Measurements from ENCODE around the gene MMP24OS. TPM values are rescaled to one million over a fixed set of nuclear protein-coding genes. Genes with fewer than 3 reads are reported as not detected.

MMP24OS gene
- total and polyA plus RNA-seq, 10 of the 15 experiments (the other 5 are each of a cell fraction or from before 2014, with no cell fraction given) = 2.0 to 30.9 (median 10.9) TPM

DNA sequence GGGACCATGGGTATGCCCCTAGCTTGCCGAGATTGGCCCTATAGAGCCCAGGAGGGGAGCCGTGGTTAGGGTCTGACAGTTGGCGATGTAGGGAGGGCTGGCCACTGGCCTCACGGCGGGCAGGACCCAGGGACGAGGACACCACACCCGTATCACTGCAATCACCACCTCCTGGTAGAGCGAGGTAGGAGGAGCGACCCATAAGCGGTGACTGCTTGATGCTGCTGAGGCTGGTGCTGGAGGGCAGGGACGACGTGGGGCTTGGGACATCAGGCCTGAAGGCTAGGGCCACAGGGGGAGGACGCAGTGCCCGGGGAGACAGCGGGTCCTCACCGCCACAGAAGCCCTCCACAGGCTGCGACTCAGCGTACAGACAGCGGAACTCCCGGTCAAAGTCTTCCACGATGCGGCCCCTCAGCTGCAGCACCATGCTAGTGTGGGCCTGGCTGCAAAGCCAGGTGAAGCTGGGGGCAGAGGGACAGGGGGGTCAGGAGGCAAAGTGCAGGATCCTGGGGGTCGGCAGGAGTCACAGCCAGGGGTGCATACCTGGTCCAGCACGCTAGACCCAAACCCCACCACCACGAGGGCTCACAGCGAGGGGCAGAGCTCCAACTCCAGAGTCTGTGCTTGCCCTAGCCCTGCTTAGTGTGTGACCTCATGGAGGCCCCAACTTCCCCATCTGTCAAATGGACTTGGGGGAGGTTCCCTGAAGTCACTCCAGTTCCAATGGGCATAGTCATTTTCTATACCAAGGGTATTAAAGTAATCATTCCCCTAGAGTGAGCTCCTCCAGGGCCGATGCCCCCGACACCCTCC lies 9.8 kb upstream of the MMP24OS start:
- H4K20me1 ChIP-seq (ENCODE audit: control insufficient read depth, insufficient read depth) = no peaks in the 10 kb centered on the region
- SMC1A ChIA-PET (ENCODE audit: uncharacterized antibody, unreplicated experiment) = no interaction called here
- RAD21 ChIA-PET (ENCODE audit: unreplicated experiment) = no interaction called here
- no peak overlapping the region for H3K4me2 ChIP-seq (ENCODE audit: control insufficient read depth, insufficient read depth)
- in situ Hi-C loops (cut with MboI) = no loop called here
- FAIRE-seq (no peak), ATAC-seq (no peak), DNase-seq (ENCODE audit: low read depth, low spot score) (no peak)
- CTCF ChIA-PET = interaction anchor here (1.3 kb wide), 1 partner anchor 11 kb away, joined by 4 read pairs; no protein-coding TSS in a partner anchor
- H3K9me3 ChIP-seq (replicated peaks; ENCODE audit: control insufficient read depth, insufficient read depth, low read length) = no peaks in the 10 kb centered on the region
- intact Hi-C loops (cut with micrococcal nuclease; ENCODE audit: unreplicated experiment) = no loop called here
- peaks cover 16% of the 10 kb centered on the region for H3K79me2 ChIP-seq (ENCODE audit: control insufficient read depth, insufficient read depth, low read length)
- BruUV-seq (replicated peaks) = no TSS peak
- POLR2A ChIA-PET = interaction anchor here (0.6 kb wide), 1 partner anchor 148 kb away, joined by 7 read pairs; no protein-coding TSS in a partner anchor
- no peaks in the 10 kb centered on the region for H3K27me3 ChIP-seq (replicated peaks in 1 of 2; ENCODE audit: control insufficient read depth in 2 of 2, insufficient read depth in 2 of 2, low read length in 1 of 2)
- 57% methylated on average over 28 of the region's 28 CpGs for WGBS (ENCODE audit: insufficient coverage, insufficient replicate concordance, low lambda C conversion rate, missing lambda C conversion rate)
- no peak overlapping the region for H3K4me3 ChIP-seq
- H3K9ac ChIP-seq (ENCODE audit: control insufficient read depth, insufficient read depth, low read length) = no peak overlapping the region
- no peaks in the 10 kb centered on the region for H3K36me3 ChIP-seq (ENCODE audit: control insufficient read depth in 2 of 2, insufficient read depth in 2 of 2, low read length in 1 of 2)
- H3K4me1 ChIP-seq (ENCODE audit: control insufficient read depth, insufficient read depth, low read length) = peaks cover 3% of the 10 kb centered on the region; the same call in 1 of the 2 replicates
- H2AFZ ChIP-seq (ENCODE audit: control insufficient read depth, low read depth, low read length) = no peak overlapping the region
- H3K27ac ChIP-seq (ENCODE audit: control insufficient read depth, insufficient read depth) = no peak overlapping the region
- TF ChIP-seq RAD51 (IDR thresholded peaks at IDR 0.05) = no peak

DNA sequence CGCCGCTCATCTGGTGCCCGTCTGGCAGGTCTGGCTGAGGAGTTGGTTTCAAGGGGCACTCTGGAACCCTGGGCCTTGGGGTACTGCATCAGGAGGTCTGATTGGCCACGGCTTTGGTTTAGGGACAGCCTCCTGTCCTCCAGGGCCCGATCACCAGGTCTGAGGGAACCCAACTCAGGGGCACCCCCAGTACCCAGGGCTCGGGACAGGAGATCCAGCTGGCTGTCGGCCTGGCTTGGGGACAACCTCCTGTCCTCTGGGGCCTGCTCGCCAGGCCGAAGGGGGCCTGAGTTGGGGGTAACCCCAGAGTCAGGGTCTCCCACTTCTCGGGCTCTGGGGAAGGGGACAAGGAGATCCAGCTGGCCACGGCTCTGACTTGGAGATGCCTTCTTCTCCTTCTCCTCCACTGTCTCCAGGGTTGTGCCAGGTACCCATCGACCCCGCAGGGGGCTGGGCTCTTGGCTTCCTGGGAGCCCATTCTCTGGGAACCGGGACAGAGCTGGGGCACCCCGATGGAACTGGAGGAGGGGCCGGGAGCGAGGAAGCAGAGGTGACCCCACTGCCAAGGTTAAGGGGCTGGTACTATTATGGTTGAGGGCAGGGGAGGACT lies 9.1 kb upstream of the MMP24OS start:
- Histone ChIP-seq H2AFZ (ENCODE audit: control insufficient read depth, low read depth, low read length) (no peak overlapping the region), H3K36me3 (ENCODE audit: control insufficient read depth in 2 of 2, insufficient read depth in 2 of 2, low read length in 1 of 2) (no peaks in the 10 kb centered on the region; a peak in 1 of 4 replicates), H3K4me1 (ENCODE audit: control insufficient read depth, insufficient read depth, low read length) (peaks cover 3% of the 10 kb centered on the region; the same call in 1 of the 2 replicates), H3K9ac (ENCODE audit: control insufficient read depth, insufficient read depth, low read length) (no peak overlapping the region), H3K4me2 (ENCODE audit: control insufficient read depth, insufficient read depth) (no peak overlapping the region), H3K4me3 (no peak overlapping the region), H3K9me3 (replicated peaks; ENCODE audit: control insufficient read depth, insufficient read depth, low read length) (no peaks in the 10 kb centered on the region), H4K20me1 (ENCODE audit: control insufficient read depth, insufficient read depth) (no peaks in the 10 kb centered on the region), H3K27ac (ENCODE audit: control insufficient read depth, insufficient read depth) (no peak overlapping the region), H3K27me3 (replicated peaks in 1 of 2; ENCODE audit: control insufficient read depth in 2 of 2, insufficient read depth in 2 of 2, low read length in 1 of 2) (no peaks in the 10 kb centered on the region), H3K79me2 (ENCODE audit: control insufficient read depth, insufficient read depth, low read length) (peaks cover 21% of the 10 kb centered on the region)
- ChIA-PET CTCF (interaction anchor here (1.3 kb wide), 1 partner anchor 10 kb away, joined by 4 read pairs; no protein-coding TSS in a partner anchor), POLR2A (interaction anchor here (0.7 kb wide), 1 partner anchor 15 kb away, joined by 4 read pairs; no protein-coding TSS in a partner anchor), SMC1A (ENCODE audit: uncharacterized antibody, unreplicated experiment) (no interaction called here), RAD21 (ENCODE audit: unreplicated experiment) (no interaction called here)
- whole genome bisulfite sequencing (ENCODE audit: insufficient coverage, insufficient replicate concordance, low lambda C conversion rate, missing lambda C conversion rate) = 64% methylated on average over 16 of the region's 17 CpGs
- intact Hi-C loops (cut with micrococcal nuclease; ENCODE audit: unreplicated experiment) (no loop called here), in situ Hi-C loops (cut with MboI) (no loop called here)
- DNase-seq (ENCODE audit: low read depth, low spot score) = no peak
- no peak for ATAC-seq
- no TSS peak for BruUV-seq (replicated peaks)
- no peak for FAIRE-seq
- TF ChIP-seq ASH2L (IDR thresholded peaks at IDR 0.05; ENCODE audit: borderline replicate concordance, low read depth) = no peak
- TF ChIP-seq, protein P1, sequence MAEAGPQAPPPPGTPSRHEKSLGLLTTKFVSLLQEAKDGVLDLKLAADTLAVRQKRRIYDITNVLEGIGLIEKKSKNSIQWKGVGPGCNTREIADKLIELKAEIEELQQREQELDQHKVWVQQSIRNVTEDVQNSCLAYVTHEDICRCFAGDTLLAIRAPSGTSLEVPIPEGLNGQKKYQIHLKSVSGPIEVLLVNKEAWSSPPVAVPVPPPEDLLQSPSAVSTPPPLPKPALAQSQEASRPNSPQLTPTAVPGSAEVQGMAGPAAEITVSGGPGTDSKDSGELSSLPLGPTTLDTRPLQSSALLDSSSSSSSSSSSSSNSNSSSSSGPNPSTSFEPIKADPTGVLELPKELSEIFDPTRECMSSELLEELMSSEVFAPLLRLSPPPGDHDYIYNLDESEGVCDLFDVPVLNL (IDR thresholded peaks at IDR 0.05; ENCODE audit: low read depth, low read length) = no peak
- no peak for TF ChIP-seq PML (IDR thresholded peaks at IDR 0.05; ENCODE audit: low read length)
- TF ChIP-seq PAX5 (IDR thresholded peaks at IDR 0.05; ENCODE audit: borderline replicate concordance, low read depth, low read length) = no peak
- TF ChIP-seq, protein P2, sequence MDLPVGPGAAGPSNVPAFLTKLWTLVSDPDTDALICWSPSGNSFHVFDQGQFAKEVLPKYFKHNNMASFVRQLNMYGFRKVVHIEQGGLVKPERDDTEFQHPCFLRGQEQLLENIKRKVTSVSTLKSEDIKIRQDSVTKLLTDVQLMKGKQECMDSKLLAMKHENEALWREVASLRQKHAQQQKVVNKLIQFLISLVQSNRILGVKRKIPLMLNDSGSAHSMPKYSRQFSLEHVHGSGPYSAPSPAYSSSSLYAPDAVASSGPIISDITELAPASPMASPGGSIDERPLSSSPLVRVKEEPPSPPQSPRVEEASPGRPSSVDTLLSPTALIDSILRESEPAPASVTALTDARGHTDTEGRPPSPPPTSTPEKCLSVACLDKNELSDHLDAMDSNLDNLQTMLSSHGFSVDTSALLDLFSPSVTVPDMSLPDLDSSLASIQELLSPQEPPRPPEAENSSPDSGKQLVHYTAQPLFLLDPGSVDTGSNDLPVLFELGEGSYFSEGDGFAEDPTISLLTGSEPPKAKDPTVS (IDR thresholded peaks at IDR 0.05; ENCODE audit: low read depth, low read length) = no peak
- no peak for TF ChIP-seq TCF12 (IDR thresholded peaks at IDR 0.05; ENCODE audit: low read depth, low read length)
- TF ChIP-seq ZNF274 (IDR thresholded peaks at IDR 0.05; ENCODE audit: insufficient read depth, insufficient read length) = no peak
- TF ChIP-seq CHD2 (IDR thresholded peaks at IDR 0.05; ENCODE audit: borderline replicate concordance, low read depth, low read length) = no peak
- no peak for TF ChIP-seq ATF7 (IDR thresholded peaks at IDR 0.05; ENCODE audit: low read depth)
- no peak for TF ChIP-seq WRNIP1 (IDR thresholded peaks at IDR 0.05; ENCODE audit: borderline replicate concordance, low read depth, low read length)
- no peak for TF ChIP-seq HDAC6 (IDR thresholded peaks at IDR 0.05; ENCODE audit: unreplicated experiment)
- no peak for TF ChIP-seq MEF2B (IDR thresholded peaks at IDR 0.05; ENCODE audit: partially characterized antibody, poor library complexity, severe bottlenecking)
